Measurements from ENCODE around the gene VASH2.

GRCh38 chr1:212946872-212947271, 3.5 kb upstream of the VASH2 start:
- TF ChIP-seq POLR2A (IDR thresholded peaks at IDR 0.05) (no peak), POLR2AphosphoS5 (IDR thresholded peaks at IDR 0.05) (no peak)
- TF ChIP-seq, protein P1, sequence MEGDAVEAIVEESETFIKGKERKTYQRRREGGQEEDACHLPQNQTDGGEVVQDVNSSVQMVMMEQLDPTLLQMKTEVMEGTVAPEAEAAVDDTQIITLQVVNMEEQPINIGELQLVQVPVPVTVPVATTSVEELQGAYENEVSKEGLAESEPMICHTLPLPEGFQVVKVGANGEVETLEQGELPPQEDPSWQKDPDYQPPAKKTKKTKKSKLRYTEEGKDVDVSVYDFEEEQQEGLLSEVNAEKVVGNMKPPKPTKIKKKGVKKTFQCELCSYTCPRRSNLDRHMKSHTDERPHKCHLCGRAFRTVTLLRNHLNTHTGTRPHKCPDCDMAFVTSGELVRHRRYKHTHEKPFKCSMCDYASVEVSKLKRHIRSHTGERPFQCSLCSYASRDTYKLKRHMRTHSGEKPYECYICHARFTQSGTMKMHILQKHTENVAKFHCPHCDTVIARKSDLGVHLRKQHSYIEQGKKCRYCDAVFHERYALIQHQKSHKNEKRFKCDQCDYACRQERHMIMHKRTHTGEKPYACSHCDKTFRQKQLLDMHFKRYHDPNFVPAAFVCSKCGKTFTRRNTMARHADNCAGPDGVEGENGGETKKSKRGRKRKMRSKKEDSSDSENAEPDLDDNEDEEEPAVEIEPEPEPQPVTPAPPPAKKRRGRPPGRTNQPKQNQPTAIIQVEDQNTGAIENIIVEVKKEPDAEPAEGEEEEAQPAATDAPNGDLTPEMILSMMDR (IDR thresholded peaks at IDR 0.05) = no peak

Measured in breast epithelium (tissue), 3 donors.